ENCODE measurements around the gene DACH1. TPM values are rescaled to one million over a fixed set of nuclear protein-coding genes. Genes with fewer than 3 reads are reported as not detected.

The DACH1 gene
- total and polyA plus RNA-seq, 4 donors, result 1.4 to 42.3 (median 3.7) TPM

DNA sequence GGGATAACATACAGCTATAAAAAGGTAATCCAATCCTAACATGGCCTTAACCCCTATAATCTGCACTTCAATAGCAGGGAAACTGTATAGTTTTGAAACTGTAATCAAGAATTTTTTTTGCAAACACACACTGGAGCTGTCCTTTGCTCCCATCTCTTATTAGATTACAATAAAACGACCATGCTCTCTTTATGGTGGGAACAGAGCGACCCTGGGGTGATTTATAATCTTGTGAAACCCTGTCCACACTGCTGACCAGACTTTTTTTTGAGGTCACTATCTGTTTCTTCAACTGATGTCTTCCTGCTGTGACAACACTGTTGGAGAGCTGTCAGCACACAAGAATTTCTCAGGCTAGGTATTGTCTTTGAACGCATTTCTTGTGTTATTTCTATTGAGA is 35.3 kb downstream of the DACH1 start:
- Histone ChIP-seq H3K4me3 (no peak overlapping the region), H3K27me3 (ENCODE audit: control insufficient read depth in 3 of 3, insufficient read depth in 3 of 3, low read length in 2 of 3) (no peaks in the 10 kb centered on the region), H3K9me3 (ENCODE audit: control insufficient read depth in 4 of 4, insufficient read depth in 3 of 4, low read length in 3 of 4) (no peaks in the 10 kb centered on the region), H3K9ac (ENCODE audit: insufficient read depth in 1 of 2, low read length in 2 of 2) (no peak overlapping the region), H3K27ac (ENCODE audit: low read depth in 1 of 2, low read length in 1 of 2) (no peak overlapping the region), H3K4me1 (ENCODE audit: control insufficient read depth in 5 of 5, insufficient read depth in 5 of 5, low read length in 5 of 5) (peaks cover 0 to 6% (median 0%) of the 10 kb centered on the region in 5 donors), H3K36me3 (ENCODE audit: control insufficient read depth in 4 of 4, insufficient read depth in 4 of 4, low read length in 4 of 4) (no peaks in the 10 kb centered on the region)
- ATAC-seq (ENCODE audit: insufficient read depth, low FRiP score) (no peak), DNase-seq (peak in 1 of 3 donors; percentile 27)
- TF ChIP-seq, protein P1, sequence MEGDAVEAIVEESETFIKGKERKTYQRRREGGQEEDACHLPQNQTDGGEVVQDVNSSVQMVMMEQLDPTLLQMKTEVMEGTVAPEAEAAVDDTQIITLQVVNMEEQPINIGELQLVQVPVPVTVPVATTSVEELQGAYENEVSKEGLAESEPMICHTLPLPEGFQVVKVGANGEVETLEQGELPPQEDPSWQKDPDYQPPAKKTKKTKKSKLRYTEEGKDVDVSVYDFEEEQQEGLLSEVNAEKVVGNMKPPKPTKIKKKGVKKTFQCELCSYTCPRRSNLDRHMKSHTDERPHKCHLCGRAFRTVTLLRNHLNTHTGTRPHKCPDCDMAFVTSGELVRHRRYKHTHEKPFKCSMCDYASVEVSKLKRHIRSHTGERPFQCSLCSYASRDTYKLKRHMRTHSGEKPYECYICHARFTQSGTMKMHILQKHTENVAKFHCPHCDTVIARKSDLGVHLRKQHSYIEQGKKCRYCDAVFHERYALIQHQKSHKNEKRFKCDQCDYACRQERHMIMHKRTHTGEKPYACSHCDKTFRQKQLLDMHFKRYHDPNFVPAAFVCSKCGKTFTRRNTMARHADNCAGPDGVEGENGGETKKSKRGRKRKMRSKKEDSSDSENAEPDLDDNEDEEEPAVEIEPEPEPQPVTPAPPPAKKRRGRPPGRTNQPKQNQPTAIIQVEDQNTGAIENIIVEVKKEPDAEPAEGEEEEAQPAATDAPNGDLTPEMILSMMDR (IDR thresholded peaks at IDR 0.05; ENCODE audit: control extremely low read depth, extremely low read depth), result no peak
- WGBS, 2 donors, result 27 to 41% methylated on average over 3 of the region's 3 CpGs

DNA sequence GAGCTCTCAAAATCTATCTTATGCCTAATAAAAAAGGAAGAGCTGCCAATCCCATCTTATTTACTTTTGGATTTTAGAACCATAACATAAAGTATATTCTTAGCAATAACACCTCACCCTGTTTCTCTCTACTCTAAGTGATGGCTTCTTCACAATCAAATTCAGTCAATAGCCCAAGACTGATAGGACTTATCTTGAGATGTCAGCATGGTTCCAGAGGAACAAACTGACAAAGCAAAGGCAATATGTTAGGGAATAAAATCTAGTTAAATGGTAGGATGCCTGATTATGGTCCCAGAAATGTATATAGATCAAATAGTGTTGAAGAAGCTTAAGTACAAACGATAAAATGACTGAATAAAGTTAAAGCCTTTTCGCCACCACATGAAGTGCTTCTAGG is 36.3 kb downstream of the DACH1 start:
- TF ChIP-seq, protein P1 (IDR thresholded peaks at IDR 0.05; ENCODE audit: control extremely low read depth, extremely low read depth), result no peak
- H3K9me3 ChIP-seq (ENCODE audit: control insufficient read depth in 4 of 4, insufficient read depth in 3 of 4, low read length in 3 of 4), result no peaks in the 10 kb centered on the region
- 85 to 92% methylated on average over 2 of the region's 2 CpGs for WGBS, 2 donors

DNA sequence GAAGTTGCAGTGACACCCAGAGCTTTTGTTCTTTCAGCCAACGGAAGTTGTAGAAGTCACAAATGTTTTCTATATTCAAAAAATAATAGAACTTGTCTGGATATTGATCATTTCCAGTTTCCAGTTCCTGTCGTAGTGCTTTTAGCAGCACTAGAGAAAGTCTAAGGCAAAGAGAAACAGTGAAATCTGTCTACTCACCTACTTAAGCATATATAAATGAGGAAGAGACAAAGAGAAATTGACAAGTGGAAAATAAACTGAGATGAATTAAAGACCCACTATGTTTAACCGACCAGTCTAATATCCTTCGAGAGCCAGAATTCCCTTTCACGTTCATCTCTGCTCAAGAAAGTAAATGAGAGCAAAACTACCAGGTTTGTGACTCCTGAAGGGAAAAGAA is 36.7 kb downstream of the DACH1 start:
- Histone ChIP-seq H3K9ac (ENCODE audit: insufficient read depth in 1 of 2, low read length in 2 of 2) (no peak overlapping the region), H3K4me1 (ENCODE audit: control insufficient read depth in 5 of 5, insufficient read depth in 5 of 5, low read length in 5 of 5) (peaks cover 0 to 6% (median 0%) of the 10 kb centered on the region in 5 donors), H3K36me3 (ENCODE audit: control insufficient read depth in 4 of 4, insufficient read depth in 4 of 4, low read length in 4 of 4) (no peaks in the 10 kb centered on the region), H3K4me3 (no peak overlapping the region), H3K9me3 (ENCODE audit: control insufficient read depth in 4 of 4, insufficient read depth in 3 of 4, low read length in 3 of 4) (no peaks in the 10 kb centered on the region), H3K27ac (ENCODE audit: low read depth in 1 of 2, low read length in 1 of 2) (no peak overlapping the region), H3K27me3 (ENCODE audit: control insufficient read depth in 3 of 3, insufficient read depth in 3 of 3, low read length in 2 of 3) (no peaks in the 10 kb centered on the region)
- ATAC-seq (ENCODE audit: insufficient read depth, low FRiP score), result no peak
- TF ChIP-seq, protein P1 (IDR thresholded peaks at IDR 0.05; ENCODE audit: control extremely low read depth, extremely low read depth), result no peak
- no peak for DNase-seq
- 26 to 38% methylated on average over 5 of the region's 5 CpGs for WGBS, 2 donors

More for the DNA sequence above, 36.3 kb downstream of the DACH1 start:
- no peak overlapping the region for H3K4me3 ChIP-seq
- H3K36me3 ChIP-seq (ENCODE audit: control insufficient read depth in 4 of 4, insufficient read depth in 4 of 4, low read length in 4 of 4), result no peaks in the 10 kb centered on the region
- no peaks in the 10 kb centered on the region for H3K27me3 ChIP-seq (ENCODE audit: control insufficient read depth in 3 of 3, insufficient read depth in 3 of 3, low read length in 2 of 3)
- ATAC-seq (ENCODE audit: insufficient read depth, low FRiP score), result no peak
- no peak overlapping the region for H3K27ac ChIP-seq (ENCODE audit: low read depth in 1 of 2, low read length in 1 of 2)
- no peak for DNase-seq
- H3K9ac ChIP-seq (ENCODE audit: insufficient read depth in 1 of 2, low read length in 2 of 2), result no peak overlapping the region
- H3K4me1 ChIP-seq (ENCODE audit: control insufficient read depth in 5 of 5, insufficient read depth in 5 of 5, low read length in 5 of 5), result peaks cover 0 to 6% (median 0%) of the 10 kb centered on the region in 5 donors

DNA sequence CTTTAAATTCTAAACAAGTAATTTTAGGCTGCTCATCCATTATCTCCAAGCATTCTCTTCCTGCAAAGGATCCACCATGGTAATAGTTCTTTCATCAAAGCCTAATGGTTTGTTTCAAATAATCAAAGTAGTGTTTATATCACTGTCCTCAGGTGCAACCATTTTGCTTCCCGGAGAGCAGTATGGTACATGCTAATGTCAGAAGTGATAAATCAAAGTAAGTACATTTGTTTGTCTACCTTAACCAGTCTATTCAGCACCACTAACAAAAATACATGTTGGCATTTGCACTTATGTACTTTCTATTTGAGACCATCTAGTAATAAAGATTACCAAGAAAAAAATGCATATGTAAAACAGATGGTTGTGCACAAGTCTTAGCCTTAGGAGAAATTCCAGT is 37.5 kb downstream of the DACH1 start:
- H3K36me3 ChIP-seq (ENCODE audit: control insufficient read depth in 4 of 4, insufficient read depth in 4 of 4, low read length in 4 of 4), result no peaks in the 10 kb centered on the region
- DNase-seq, result no peak
- 58 to 74% methylated on average over 1 of the region's 1 CpG for WGBS, 2 donors

More for the DNA sequence above, 37.5 kb downstream of the DACH1 start:
- no peak overlapping the region for H3K4me3 ChIP-seq
- H3K27ac ChIP-seq (ENCODE audit: low read depth in 1 of 2, low read length in 1 of 2), result no peak overlapping the region
- no peaks in the 10 kb centered on the region for H3K27me3 ChIP-seq (ENCODE audit: control insufficient read depth in 3 of 3, insufficient read depth in 3 of 3, low read length in 2 of 3)
- H3K9ac ChIP-seq (ENCODE audit: insufficient read depth in 1 of 2, low read length in 2 of 2), result no peak overlapping the region
- TF ChIP-seq, protein P1 (IDR thresholded peaks at IDR 0.05; ENCODE audit: control extremely low read depth, extremely low read depth), result no peak
- peaks cover 0 to under 1% (median 0%) of the 10 kb centered on the region in 5 donors for H3K4me1 ChIP-seq (ENCODE audit: control insufficient read depth in 5 of 5, insufficient read depth in 5 of 5, low read length in 5 of 5)
- H3K9me3 ChIP-seq (ENCODE audit: control insufficient read depth in 4 of 4, insufficient read depth in 3 of 4, low read length in 3 of 4), result no peaks in the 10 kb centered on the region
- no peak for ATAC-seq (ENCODE audit: insufficient read depth, low FRiP score)
